ENCODE data around the gene DYNLT2B. TPM values are rescaled to one million over a fixed set of nuclear protein-coding genes. Genes with fewer than 3 reads are reported as not detected.
"Not testable (repeated sequence)": the region's sequence is repeated elsewhere in the genome, so short reads cannot be mapped to it uniquely, and the experiment has no call there.

The DYNLT2B gene
- polyA plus RNA-seq (ENCODE audit: insufficient read length in 3 of 3), result 10 to 100 TPM; 32.5 to 38.0 (median 37.8) TPM
- long read RNA-seq, donor 1, transcript TCTEX1D2-202 (5 exons, 603 nt), result minor isoform, 8 of 29 reads
- long read RNA-seq, donor 1, transcript TCTEX1D2-201 (5 exons, 673 nt), result major isoform, 20 of 29 reads
- long read RNA-seq, donor 1, partial matches to known transcripts, result 0 of 29 reads
- long read RNA-seq, donor 1, other reads (novel, unspliced or antisense), result 0 of 29 reads
- long read RNA-seq, donor 2, transcript TCTEX1D2-201 (5 exons, 673 nt), result major isoform, 26 of 41 reads
- long read RNA-seq, donor 2, transcript TCTEX1D2-202 (5 exons, 603 nt), result minor isoform, 11 of 41 reads
- long read RNA-seq, donor 2, partial matches to known transcripts, result 0 of 41 reads
- long read RNA-seq, donor 2, other reads (novel, unspliced or antisense), result 0 of 41 reads
- long read RNA-seq, donor 3, transcript TCTEX1D2-202 (5 exons, 603 nt), result minor isoform, 5 of 43 reads
- long read RNA-seq, donor 3, transcript TCTEX1D2-201 (5 exons, 673 nt), result major isoform, 29 of 43 reads
- long read RNA-seq, donor 3, partial matches to known transcripts, result 5 of 43 reads
- long read RNA-seq, donor 3, other reads (novel, unspliced or antisense), result 0 of 43 reads
- long read RNA-seq, donor 4, transcript TCTEX1D2-201 (5 exons, 673 nt), result major isoform, 35 of 45 reads
- long read RNA-seq, donor 4, transcript TCTEX1D2-202 (5 exons, 603 nt), result minor isoform, 8 of 45 reads
- long read RNA-seq, donor 4, partial matches to known transcripts, result 0 of 45 reads
- long read RNA-seq, donor 4, other reads (novel, unspliced or antisense), result 0 of 45 reads
- long read RNA-seq, donor 5, transcript TCTEX1D2-201 (5 exons, 673 nt), result major isoform, 15 of 23 reads
- long read RNA-seq, donor 5, partial matches to known transcripts, result 0 of 23 reads
- long read RNA-seq, donor 5, other reads (novel, unspliced or antisense), result 5 of 23 reads
- long read RNA-seq, donor 6, transcript TCTEX1D2-201 (5 exons, 673 nt), result major isoform, 23 of 35 reads
- long read RNA-seq, donor 6, transcript TCTEX1D2-202 (5 exons, 603 nt), result minor isoform, 9 of 35 reads
- long read RNA-seq, donor 6, partial matches to known transcripts, result 0 of 35 reads
- long read RNA-seq, donor 6, other reads (novel, unspliced or antisense), result 0 of 35 reads
- long read RNA-seq, donor 7, transcript TCTEX1D2-201 (5 exons, 673 nt), result major isoform, 29 of 54 reads
- long read RNA-seq, donor 7, transcript TCTEX1D2-204 (2 exons, 457 nt), result minor isoform, 6 of 54 reads
- long read RNA-seq, donor 7, transcript TCTEX1D2-202 (5 exons, 603 nt), result minor isoform, 13 of 54 reads
- long read RNA-seq, donor 7, partial matches to known transcripts, result 6 of 54 reads
- long read RNA-seq, donor 7, other reads (novel, unspliced or antisense), result 0 of 54 reads
- long read RNA-seq, donor 8, transcript TCTEX1D2-201 (5 exons, 673 nt), result major isoform, 6 of 13 reads
- long read RNA-seq, donor 8, transcript TCTEX1D2-202 (5 exons, 603 nt), result minor isoform, 5 of 13 reads
- long read RNA-seq, donor 8, partial matches to known transcripts, result 0 of 13 reads
- long read RNA-seq, donor 8, other reads (novel, unspliced or antisense), result 0 of 13 reads
- long read RNA-seq, donor 9, transcript TCTEX1D2-201 (5 exons, 673 nt), result major isoform, 35 of 44 reads
- long read RNA-seq, donor 9, transcript TCTEX1D2-202 (5 exons, 603 nt), result minor isoform, 8 of 44 reads
- long read RNA-seq, donor 9, partial matches to known transcripts, result 0 of 44 reads
- long read RNA-seq, donor 9, other reads (novel, unspliced or antisense), result 0 of 44 reads
- long read RNA-seq, donor 10, transcript TCTEX1D2-202 (5 exons, 603 nt), result minor isoform, 10 of 31 reads
- long read RNA-seq, donor 10, transcript TCTEX1D2-201 (5 exons, 673 nt), result major isoform, 14 of 31 reads
- long read RNA-seq, donor 10, transcript TCTEX1D2-204 (2 exons, 457 nt), result minor isoform, 7 of 31 reads
- long read RNA-seq, donor 10, partial matches to known transcripts, result 0 of 31 reads
- long read RNA-seq, donor 10, other reads (novel, unspliced or antisense), result 0 of 31 reads
- long read RNA-seq, donor 11, transcript TCTEX1D2-201 (5 exons, 673 nt), result major isoform, 9 of 19 reads
- long read RNA-seq, donor 11, transcript TCTEX1D2-202 (5 exons, 603 nt), result major isoform, 9 of 19 reads
- long read RNA-seq, donor 11, partial matches to known transcripts, result 0 of 19 reads
- long read RNA-seq, donor 11, other reads (novel, unspliced or antisense), result 0 of 19 reads
- long read RNA-seq, donor 12, transcript TCTEX1D2-204 (2 exons, 457 nt), result minor isoform, 5 of 41 reads
- long read RNA-seq, donor 12, transcript TCTEX1D2-201 (5 exons, 673 nt), result major isoform, 26 of 41 reads
- long read RNA-seq, donor 12, transcript TCTEX1D2-202 (5 exons, 603 nt), result minor isoform, 10 of 41 reads
- long read RNA-seq, donor 12, partial matches to known transcripts, result 0 of 41 reads
- long read RNA-seq, donor 12, other reads (novel, unspliced or antisense), result 0 of 41 reads
- long read RNA-seq, donor 13, transcript TCTEX1D2-201 (5 exons, 673 nt), result major isoform, 16 of 25 reads
- long read RNA-seq, donor 13, transcript TCTEX1D2-204 (2 exons, 457 nt), result minor isoform, 5 of 25 reads
- long read RNA-seq, donor 13, partial matches to known transcripts, result 0 of 25 reads
- long read RNA-seq, donor 13, other reads (novel, unspliced or antisense), result 0 of 25 reads
- long read RNA-seq, donor 14, result 0 reads
- long read RNA-seq, donor 15, transcript TCTEX1D2-201 (5 exons, 673 nt), result major isoform, 27 of 38 reads
- long read RNA-seq, donor 15, transcript TCTEX1D2-202 (5 exons, 603 nt), result minor isoform, 7 of 38 reads
- long read RNA-seq, donor 15, partial matches to known transcripts, result 0 of 38 reads
- long read RNA-seq, donor 15, other reads (novel, unspliced or antisense), result 0 of 38 reads
- long read RNA-seq, donor 16, transcript TCTEX1D2-202 (5 exons, 603 nt), result minor isoform, 10 of 40 reads
- long read RNA-seq, donor 16, transcript TCTEX1D2-204 (2 exons, 457 nt), result minor isoform, 5 of 40 reads
- long read RNA-seq, donor 16, transcript TCTEX1D2-201 (5 exons, 673 nt), result major isoform, 20 of 40 reads
- long read RNA-seq, donor 16, partial matches to known transcripts, result 0 of 40 reads
- long read RNA-seq, donor 16, other reads (novel, unspliced or antisense), result 5 of 40 reads

DNA sequence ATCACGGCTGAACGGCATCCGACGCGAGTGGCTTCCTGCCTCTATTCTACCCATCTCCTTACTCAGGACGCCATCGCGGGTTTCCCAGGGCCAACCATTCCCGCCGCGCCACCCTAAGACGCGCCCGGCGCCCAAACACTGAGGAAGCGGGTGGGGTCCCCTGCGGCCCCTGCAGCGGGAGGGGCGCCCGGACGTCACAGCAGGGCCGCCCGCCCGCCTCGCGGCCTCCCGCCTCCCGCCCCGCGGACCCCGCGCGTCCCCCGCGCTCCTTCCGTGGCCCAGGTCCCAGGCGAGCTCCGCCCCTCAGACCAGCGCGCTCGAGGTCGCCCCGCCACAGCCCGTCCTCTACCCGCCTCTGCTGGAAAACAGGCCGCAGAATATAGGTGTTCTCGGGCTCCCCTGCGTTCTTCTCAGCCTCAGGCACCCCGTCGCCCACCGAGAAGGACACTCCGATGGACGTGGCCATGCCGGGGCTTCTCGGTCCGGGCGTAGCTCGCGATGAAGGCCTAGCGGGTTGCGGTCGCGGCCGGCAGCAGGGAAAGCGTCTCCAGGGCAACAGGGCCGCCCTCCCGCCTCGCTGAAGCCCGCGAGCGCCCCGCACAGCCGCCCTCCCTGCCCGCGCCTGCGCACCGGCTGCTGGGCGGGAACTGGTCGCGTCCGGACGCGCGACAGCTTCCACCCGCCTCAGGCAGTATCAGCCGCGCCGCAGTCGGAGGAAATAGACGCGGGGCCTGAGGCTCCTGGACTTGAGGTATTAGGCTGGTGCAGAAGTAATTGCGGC, at the start of gene DYNLT2B:
Gene DYNLT2B (minus strand): TSS at position 554 of the 781 bp plus-strand sequence. CDS start 88 bp downstream, at position 466.
- peak; percentile 93 for DNase-seq

DNA sequence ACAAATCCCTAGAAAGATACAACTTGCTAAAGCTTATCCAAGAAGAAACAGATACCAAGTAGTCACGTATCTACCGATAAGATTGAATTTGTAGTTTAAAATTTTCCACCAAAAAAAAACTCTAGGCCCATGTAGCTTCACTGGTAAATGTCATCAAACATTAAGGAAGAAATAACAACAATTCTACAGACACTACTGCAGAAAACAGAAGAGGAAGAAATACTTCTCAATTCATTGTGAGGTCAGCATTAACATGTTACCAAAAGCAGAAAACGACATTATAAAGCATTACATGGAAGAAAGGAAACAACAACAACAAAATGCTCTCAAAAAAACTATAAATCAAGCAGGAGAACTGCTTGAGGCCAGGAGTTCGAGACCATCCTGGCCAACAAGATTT, 47.7 kb upstream of the DYNLT2B start:
- no peak for DNase-seq

DNA sequence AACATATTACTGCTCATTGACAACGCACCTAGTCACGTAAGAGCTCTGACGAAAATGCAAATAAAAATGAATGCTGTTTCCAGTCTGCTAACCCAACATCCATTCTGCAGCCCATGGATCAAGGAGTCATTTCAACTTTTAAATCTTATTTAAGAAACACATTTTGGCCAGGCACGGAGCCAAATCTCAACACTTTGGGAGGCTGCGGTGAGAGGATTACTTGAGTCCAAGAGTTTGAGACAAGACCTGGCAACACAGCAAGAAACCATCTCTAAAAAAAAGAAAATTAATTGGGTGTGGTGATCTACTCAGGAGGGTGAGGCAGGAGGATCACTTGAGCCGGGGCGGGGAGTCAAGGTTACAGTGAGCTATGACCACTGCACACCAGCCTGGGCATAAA, 42.5 kb upstream of the DYNLT2B start:
- DNase-seq, result no peak

DNA sequence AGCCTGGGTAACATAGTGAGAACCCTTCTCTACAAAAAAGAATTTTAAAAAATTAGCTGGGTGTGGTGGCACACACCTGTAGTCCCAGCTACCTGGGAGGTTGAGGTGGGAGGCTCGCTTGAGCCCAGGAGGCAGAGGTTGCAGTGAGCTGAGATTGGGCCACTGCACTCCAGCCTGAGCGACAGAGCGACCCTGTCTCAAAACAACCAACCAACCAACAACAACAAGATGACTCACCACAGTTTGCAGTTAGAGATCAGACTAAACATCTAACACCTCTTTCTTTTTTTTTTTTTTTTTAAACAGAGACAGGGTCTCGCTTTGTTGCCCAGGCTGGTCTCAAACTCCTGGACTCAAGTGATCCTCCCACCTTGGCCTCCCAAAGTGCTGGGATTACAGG, 40.5 kb upstream of the DYNLT2B start:
- DNase-seq, result not testable (repeated sequence)

DNA sequence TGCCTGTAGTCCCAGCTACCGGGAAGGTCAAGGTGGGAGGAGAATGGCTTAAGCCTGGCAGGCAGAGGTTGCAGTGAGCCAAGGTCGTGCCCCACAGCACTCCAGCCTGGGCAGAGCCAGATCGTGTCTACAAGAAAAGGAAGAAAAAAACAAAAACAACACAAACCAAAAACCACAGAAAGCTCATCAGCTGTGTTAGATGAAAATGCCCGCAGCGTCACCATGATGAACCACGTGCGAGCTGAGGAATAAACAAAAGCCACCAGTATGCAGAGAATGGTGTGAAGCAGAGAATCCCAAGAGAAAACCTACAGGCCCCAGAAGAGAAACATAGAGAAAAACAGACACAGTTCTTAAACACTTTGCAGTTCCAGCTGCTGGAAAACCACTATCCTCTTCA, 39.9 kb upstream of the DYNLT2B start:
- DNase-seq, result no peak

DNA sequence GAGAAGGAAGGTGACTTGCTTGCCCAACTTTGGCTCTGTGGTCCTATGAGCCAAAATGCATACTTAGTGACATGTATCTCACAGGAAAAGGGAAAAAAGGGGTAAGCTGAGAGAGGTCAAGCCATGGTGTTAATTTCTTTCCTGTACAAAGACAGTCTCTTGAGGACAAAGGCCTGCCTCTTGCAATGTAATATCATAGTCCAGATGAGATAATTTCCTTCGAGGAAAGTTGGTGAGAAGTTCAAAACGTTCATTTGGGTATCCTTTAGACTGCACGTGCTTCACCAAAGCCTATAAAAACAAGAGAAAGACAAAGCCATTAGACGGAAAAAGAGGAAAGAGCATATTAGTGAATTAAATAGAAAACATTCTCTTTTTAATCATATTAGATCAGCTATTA, 38.5 kb upstream of the DYNLT2B start:
- no peak for DNase-seq

DNA sequence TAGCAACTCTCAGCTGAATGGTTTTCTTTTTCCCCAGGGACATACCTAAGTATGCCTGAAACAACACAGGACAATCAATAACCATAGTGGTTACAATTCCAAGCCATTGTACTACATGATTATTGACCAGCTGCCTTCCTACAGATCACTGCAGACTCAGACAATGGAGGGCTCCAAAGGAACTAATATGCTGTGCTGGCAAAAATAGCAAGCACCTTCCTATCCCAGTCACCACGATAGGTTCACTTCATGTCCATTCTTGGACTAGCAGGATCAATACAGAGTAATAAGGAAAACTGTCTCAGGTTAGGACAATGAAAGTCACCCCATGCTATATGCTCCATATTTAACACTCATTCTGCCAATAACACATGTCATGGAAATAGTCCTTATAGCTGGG, 37.6 kb upstream of the DYNLT2B start:
- DNase-seq, result no peak

DNA sequence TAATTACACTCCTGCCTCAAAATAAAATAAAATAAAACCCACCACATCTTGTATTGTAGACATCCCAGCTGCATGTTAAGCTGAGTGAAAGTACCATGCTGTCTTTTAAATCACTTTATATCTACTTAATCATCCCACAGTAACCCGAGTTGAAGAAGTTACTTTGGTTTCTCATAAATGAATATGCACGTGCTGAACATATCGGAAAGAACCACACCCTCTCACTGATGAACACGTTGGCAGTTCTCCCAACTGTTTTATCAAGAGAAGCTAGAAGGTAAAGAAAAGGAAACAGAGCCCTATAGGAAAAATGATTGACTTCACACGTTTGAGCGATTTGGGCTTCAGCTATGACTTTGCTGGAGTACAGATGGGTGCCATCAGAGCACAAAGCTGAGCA, 36.1 kb upstream of the DYNLT2B start:
- no peak for DNase-seq

DNA sequence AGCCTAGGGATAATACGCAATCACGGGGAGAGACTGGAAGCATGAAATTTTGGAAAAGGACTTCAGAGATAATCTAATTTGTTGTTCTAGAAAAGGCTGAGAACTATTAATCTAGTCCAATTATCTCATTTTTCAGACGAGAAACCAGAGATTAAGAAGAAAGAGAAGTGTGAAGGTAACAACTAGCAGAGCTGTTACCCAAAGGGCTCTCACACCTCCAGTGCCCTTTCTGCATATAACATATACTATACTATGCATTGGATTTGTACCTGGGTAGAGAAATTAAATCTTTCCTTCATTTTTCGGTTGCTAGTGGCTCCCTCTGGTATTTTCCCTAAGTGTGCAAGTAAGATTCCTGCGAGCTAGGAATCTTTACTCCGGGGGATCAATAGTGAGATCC, 33.5 kb upstream of the DYNLT2B start:
- DNase-seq, result no peak

DNA sequence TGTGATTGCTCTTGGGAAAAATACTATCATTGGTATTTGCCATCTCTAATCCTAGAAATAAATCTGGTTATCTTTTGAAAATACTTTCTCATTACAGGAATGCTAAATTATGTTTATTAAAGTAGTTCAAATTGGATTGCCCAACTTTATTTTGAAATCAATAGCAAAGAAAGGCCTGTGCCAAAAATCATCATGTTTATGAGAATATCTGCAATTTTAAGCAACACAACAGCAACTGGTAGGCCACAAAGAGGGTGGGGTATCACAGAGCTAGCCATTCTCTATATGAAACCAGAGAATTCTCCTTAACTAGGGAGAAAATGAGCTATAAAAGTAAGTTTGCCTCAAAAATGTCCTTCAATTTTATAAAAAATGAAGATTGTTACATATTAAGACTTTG, 32.0 kb upstream of the DYNLT2B start:
- no peak for DNase-seq

DNA sequence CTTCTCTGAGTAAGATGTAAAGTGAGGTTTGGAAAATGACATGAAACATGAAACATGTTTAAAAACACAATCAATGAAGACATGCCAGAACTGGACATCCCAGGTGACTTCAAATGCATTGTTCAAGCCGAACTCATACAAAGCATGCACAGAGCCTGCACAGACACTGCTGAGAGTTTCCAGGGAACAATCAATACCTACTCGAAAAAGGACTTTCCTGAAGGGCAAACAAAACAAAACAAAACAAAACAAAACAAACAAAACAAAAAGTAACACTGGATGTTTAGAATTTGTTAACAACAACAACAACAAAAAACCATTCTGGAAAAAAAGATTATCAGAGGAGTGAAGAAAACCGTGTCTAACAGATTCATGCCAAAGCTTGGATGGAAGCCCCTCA, 30.7 kb upstream of the DYNLT2B start:
- DNase-seq, result no peak

DNA sequence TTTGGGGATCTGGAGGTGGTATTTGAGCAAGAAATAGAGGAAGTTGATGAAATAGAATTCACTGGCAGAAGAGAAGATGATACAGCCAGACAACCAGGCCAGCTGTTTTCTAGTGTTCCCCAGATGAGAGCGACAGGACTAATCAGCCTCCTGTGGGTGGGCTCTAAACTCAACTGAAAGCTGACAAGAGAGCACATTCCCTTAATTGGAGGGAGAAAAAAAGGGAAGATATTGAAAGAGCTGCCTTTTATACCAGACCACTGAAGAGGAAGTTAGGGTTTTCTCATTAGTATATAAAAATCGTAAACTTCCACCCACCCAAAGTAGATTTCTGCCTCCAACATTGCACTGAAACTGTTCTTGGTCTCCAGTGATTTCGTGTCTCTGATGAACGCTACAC, 26.6 kb upstream of the DYNLT2B start:
- DNase-seq, result no peak

DNA sequence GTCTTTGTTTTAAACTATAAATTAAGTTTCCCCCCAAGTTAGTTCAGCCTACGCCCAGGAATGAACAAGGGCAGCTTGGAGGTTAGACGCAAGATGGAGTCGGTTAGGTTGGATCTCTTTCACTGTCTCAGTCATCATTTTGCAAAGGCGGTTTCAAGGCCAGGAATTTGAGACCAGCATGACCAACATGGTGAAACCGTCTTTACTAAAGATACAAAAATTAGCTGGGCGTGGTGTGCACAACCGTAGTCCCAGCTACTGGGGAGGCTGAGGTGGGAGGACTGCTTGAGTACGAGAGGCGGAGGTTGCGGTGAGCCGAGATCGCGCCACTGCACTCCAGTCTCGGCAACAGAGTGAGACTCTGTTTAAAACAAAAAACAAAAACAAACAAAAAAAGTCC, 25.9 kb upstream of the DYNLT2B start:
- DNase-seq, result not testable (repeated sequence)

DNA sequence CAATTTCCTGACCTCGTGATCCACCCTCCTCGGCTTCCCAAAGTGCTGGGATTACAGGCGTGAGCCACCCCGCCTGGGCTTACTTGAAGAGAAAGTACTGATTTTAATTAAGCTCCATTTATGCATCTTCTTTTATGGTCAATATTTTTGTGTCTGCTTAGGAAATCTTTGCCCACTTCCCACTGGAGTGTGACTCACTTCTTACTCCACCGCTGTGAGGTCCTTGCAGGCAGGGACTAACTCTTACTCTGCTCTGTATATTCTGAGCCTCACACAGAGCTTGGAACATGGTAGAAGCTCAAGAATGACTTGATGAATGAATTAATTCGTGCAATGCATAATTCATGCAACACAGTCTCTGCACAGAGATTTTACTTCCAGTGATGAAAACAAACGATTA, 23.1 kb upstream of the DYNLT2B start:
- DNase-seq, result no peak

DNA sequence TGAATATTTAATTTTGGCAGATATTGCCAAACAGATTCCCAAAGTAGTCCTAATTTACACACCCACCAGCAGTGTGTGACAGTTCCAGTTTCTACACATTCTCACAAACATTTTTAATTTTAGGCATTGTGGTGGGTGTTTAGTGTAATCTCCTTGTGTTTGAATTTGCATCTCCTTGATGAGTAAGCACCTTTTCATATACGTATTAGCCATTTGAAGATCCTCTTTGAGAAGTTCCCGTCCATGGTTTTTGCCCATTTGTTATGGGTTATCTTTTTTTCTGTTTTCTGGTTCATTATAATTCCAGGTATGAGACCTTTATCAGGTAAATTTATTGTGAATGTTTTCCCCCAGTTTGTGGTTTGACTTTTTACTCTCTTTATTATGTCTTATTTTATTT, 22.4 kb upstream of the DYNLT2B start:
- no peak for DNase-seq

DNA sequence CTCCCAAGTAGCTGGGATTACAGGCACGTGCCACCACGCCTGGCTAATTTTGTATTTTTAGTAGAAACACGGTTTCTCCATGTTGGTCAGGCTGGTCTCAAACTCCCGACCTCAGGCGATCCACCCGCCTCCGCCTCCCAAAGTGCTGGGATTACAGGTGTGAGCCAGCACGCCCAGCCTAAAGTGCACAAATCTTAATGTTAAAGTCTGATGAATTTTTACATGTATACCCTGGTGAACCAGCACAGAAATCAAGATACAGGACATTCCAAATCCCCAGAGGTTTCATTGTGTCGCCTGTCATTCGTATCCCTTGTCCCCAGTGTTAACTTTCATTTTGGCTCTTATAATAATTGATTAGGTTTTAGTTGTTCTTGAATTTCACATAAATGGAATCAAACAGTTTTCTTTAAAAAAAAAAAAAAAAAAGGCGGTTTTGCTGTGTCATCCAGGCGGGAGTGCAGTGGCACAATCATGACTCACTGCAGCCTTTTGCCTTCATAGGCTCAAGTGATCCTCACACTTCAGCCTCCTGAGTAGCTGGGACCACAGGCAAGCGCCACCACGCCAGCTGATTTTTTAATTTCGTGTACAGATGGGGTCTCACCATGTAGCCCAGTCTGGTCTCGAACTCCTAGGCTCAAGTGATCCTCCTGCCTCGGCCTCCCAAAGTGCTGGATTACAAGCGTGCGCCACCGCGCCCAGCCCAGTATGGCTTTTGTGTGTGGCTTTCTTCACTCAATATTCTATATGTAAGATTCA, 21.6 kb upstream of the DYNLT2B start:
- DNase-seq, result no peak
